Right lobe of liver (tissue), 4 donors: Measurements from ENCODE around the gene ABHD5.

Experiments
- POLR2A ChIP-seq: fragments of 450-650 bp; IDR thresholded peaks from one replicate; pipeline ENCODE4 v1.6.1; 2017; ENCODE audit warnings: antibody characterized with exemption, mild to moderate bottlenecking
- TF ChIP-seq, protein P1 (sequence below), 4 donors: fragments of 200-600 bp in 3 of 4; fragments of 450-650 bp in 1 of 4; IDR thresholded peaks; one replicate each; pipeline versions ENCODE4 v1.5.1 to v1.8.0; 2016 to 2022; ENCODE audit warnings: antibody characterized with exemption in 4 of 4, mild to moderate bottlenecking in 2 of 4
- donor health status: DM: no; HTN: no; CAD: no.
- donor health status: DM: no; HTN: no; CAD: no.
- donor health status: DM: no; HTN: yes; CAD: no.

DNA sequence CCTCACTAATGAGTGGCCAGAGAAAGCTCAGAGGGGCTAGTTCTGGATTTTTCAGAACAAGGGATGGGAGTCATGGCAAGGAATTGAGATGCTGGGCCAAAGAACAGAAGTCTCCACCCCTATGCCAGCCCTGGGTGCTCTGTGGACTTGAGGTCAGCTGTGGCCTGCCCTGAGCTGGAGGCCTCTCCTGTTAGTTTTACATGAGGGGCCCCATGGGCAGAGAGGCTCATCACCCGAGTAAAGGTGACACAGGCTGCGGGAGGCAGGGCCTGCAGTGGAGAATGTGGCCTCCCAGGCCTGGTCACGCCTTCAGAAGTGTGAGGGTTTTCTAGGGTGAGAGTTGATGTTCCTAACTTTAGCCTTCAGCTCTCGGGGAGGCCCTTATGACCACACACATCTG is 44.9 kb downstream of the ABHD5 start:
- TF ChIP-seq, protein P1, sequence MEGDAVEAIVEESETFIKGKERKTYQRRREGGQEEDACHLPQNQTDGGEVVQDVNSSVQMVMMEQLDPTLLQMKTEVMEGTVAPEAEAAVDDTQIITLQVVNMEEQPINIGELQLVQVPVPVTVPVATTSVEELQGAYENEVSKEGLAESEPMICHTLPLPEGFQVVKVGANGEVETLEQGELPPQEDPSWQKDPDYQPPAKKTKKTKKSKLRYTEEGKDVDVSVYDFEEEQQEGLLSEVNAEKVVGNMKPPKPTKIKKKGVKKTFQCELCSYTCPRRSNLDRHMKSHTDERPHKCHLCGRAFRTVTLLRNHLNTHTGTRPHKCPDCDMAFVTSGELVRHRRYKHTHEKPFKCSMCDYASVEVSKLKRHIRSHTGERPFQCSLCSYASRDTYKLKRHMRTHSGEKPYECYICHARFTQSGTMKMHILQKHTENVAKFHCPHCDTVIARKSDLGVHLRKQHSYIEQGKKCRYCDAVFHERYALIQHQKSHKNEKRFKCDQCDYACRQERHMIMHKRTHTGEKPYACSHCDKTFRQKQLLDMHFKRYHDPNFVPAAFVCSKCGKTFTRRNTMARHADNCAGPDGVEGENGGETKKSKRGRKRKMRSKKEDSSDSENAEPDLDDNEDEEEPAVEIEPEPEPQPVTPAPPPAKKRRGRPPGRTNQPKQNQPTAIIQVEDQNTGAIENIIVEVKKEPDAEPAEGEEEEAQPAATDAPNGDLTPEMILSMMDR (IDR thresholded peaks at IDR 0.05): no peak
- no peak for TF ChIP-seq POLR2A
